HEK293 (cell line): Measurements from ENCODE around the gene CACNB2.

Experiments used
- CTCF ChIA-PET: fragments of 350-600 bp; formaldehyde crosslinking; extraction: SDS; loops from one replicate; lab custom pipeline; 2021; ENCODE audit warnings: antibody characterized with exemption; lab: Yijun Ruan, JAX
- POLR2A ChIA-PET: fragments of 300-600 bp; formaldehyde crosslinking; extraction: SDS; loops from one replicate; lab custom pipeline; 2020; ENCODE audit warnings: antibody characterized with exemption, inconsistent platforms; lab: Yijun Ruan, JAX
- H3K27ac ChIP-seq: fragments of 200-500 bp; sonication (Bioruptor generic); 2 replicates; pipeline ENCODE4 v1.5.1; 2014; ENCODE audit warnings: low read depth, low read length, control low read depth, inconsistent platforms; ENCODE audit errors: extremely low read depth
- H3K36me3 ChIP-seq, 2 experiments: fragments of 200-500 bp in 1 of 2; sonication (Bioruptor generic) in 1 of 2; 1 replicate in 1 of 2; 2 replicates in 1 of 2; pipeline ENCODE4 v1.5.1; 2014 to 2017; ENCODE audit warnings: inconsistent platforms in 2 of 2, low read length in 2 of 2; ENCODE audit not compliant: control insufficient read depth in 2 of 2, insufficient read depth in 1 of 2
- H3K4me1 ChIP-seq: fragments of 200-500 bp; sonication (Bioruptor generic); 2 replicates; pipeline ENCODE4 v1.5.1; 2014; ENCODE audit warnings: mild to moderate bottlenecking, low read length, inconsistent platforms; ENCODE audit not compliant: control insufficient read depth, insufficient read depth
- H3K4me3 ChIP-seq: 2 replicates; pipeline ENCODE4 v1.5.1; 2011; ENCODE audit warnings: low read depth, mild to moderate bottlenecking, control low read depth, low read length, moderate library complexity
- H3K9me3 ChIP-seq: fragments of 200-500 bp; sonication (Bioruptor generic); 2 replicates; pipeline ENCODE4 v1.5.1; 2014; ENCODE audit warnings: low read depth, low read length, inconsistent platforms; ENCODE audit not compliant: control insufficient read depth, insufficient read depth
- FEZF1 ChIP-seq: fragments of 450-650 bp; formaldehyde crosslinking; IDR thresholded peaks from 2 replicates; pipeline ENCODE4 v1.5.1; 2016; ENCODE audit warnings: missing biosample characterization, missing genetic modification characterization
- HOXA7 ChIP-seq: sonication (generic); formaldehyde crosslinking; IDR thresholded peaks from 2 replicates; pipeline ENCODE4 v1.8.1; 2022; ENCODE audit warnings: missing genetic modification reagents, borderline replicate concordance
- HOXD13 ChIP-seq: sonication (generic); formaldehyde crosslinking; IDR thresholded peaks from 2 replicates; pipeline ENCODE4 v1.8.0; 2022; ENCODE audit warnings: missing genetic modification reagents, borderline replicate concordance
- KLF1 ChIP-seq: fragments of 450-650 bp; formaldehyde crosslinking; IDR thresholded peaks from 2 replicates; pipeline ENCODE4 v1.5.1; 2016; ENCODE audit warnings: missing biosample characterization, missing genetic modification characterization
- KLF17 ChIP-seq: fragments of 450-650 bp; formaldehyde crosslinking; IDR thresholded peaks from 2 replicates; pipeline ENCODE4 v1.5.1; 2016; ENCODE audit warnings: missing biosample characterization, missing genetic modification characterization
- OSR2 ChIP-seq: fragments of 450-650 bp; formaldehyde crosslinking; IDR thresholded peaks from 2 replicates; pipeline ENCODE4 v1.5.1; 2016; ENCODE audit warnings: missing biosample characterization, missing genetic modification characterization
- PRDM1 ChIP-seq: fragments of 450-650 bp; formaldehyde crosslinking; IDR thresholded peaks from 2 replicates; pipeline ENCODE4; 2016; ENCODE audit warnings: missing biosample characterization, missing genetic modification characterization
- PRDM4 ChIP-seq: fragments of 450-650 bp; formaldehyde crosslinking; IDR thresholded peaks from 2 replicates; pipeline ENCODE4 v1.5.1; 2017; ENCODE audit warnings: missing biosample characterization, missing genetic modification characterization
- SCRT1 ChIP-seq: fragments of 450-650 bp; formaldehyde crosslinking; IDR thresholded peaks from 2 replicates; pipeline ENCODE4 v1.5.1; 2016; ENCODE audit warnings: missing biosample characterization, missing genetic modification characterization, borderline replicate concordance
- ZBTB1 ChIP-seq: fragments of 450-650 bp; formaldehyde crosslinking; IDR thresholded peaks from 2 replicates; pipeline ENCODE4 v1.5.1; 2016; ENCODE audit warnings: missing biosample characterization, missing genetic modification characterization
- ZBTB8A ChIP-seq: fragments of 450-650 bp; formaldehyde crosslinking; IDR thresholded peaks from 2 replicates; pipeline ENCODE4 v1.5.1; 2016; ENCODE audit warnings: missing biosample characterization, missing genetic modification characterization
- ZFP41 ChIP-seq: fragments of 450-650 bp; formaldehyde crosslinking; IDR thresholded peaks from 2 replicates; pipeline ENCODE4 v1.5.1; 2016; ENCODE audit warnings: missing biosample characterization, missing genetic modification characterization, borderline replicate concordance
- ZNF148 ChIP-seq: fragments of 450-650 bp; formaldehyde crosslinking; IDR thresholded peaks from 2 replicates; pipeline ENCODE4 v1.5.0; 2017; ENCODE audit warnings: missing biosample characterization, missing genetic modification characterization, borderline replicate concordance
- ZNF155 ChIP-seq: fragments of 450-650 bp; formaldehyde crosslinking; IDR thresholded peaks from 2 replicates; pipeline ENCODE4 v1.5.1; 2016; ENCODE audit warnings: missing biosample characterization, missing genetic modification characterization
- ZNF2 ChIP-seq: fragments of 450-650 bp; formaldehyde crosslinking; IDR thresholded peaks from 2 replicates; pipeline ENCODE4 v1.5.1; 2016; ENCODE audit warnings: missing biosample characterization, missing genetic modification characterization
- ZNF223 ChIP-seq: fragments of 450-650 bp; formaldehyde crosslinking; IDR thresholded peaks from 2 replicates; pipeline ENCODE4 v1.5.1; 2016; ENCODE audit warnings: missing biosample characterization, missing genetic modification characterization
- ZNF302 ChIP-seq: fragments of 450-650 bp; formaldehyde crosslinking; IDR thresholded peaks from 2 replicates; pipeline ENCODE4 v1.5.1; 2016; ENCODE audit warnings: missing biosample characterization, missing genetic modification characterization, low read depth
- ZNF354C ChIP-seq: fragments of 450-650 bp; formaldehyde crosslinking; IDR thresholded peaks from 2 replicates; pipeline ENCODE4 v1.5.1; 2016; ENCODE audit warnings: missing biosample characterization, missing genetic modification characterization, low read depth, borderline replicate concordance
- ZNF433 ChIP-seq: fragments of 450-650 bp; formaldehyde crosslinking; IDR thresholded peaks from 2 replicates; pipeline ENCODE4 v1.5.1; 2016; ENCODE audit warnings: missing biosample characterization, missing genetic modification characterization, low read depth
- ZNF449 ChIP-seq: fragments of 450-650 bp; formaldehyde crosslinking; IDR thresholded peaks from 2 replicates; pipeline ENCODE4 v1.5.1; 2017; ENCODE audit warnings: missing biosample characterization, mild to moderate bottlenecking, missing genetic modification characterization, moderate library complexity
- ZNF510 ChIP-seq: fragments of 450-650 bp; formaldehyde crosslinking; IDR thresholded peaks from 2 replicates; pipeline ENCODE4 v1.5.1; 2018; ENCODE audit warnings: mild to moderate bottlenecking, missing genetic modification characterization, missing biosample characterization; ENCODE audit not compliant: insufficient replicate concordance
- ZNF530 ChIP-seq: fragments of 450-650 bp; formaldehyde crosslinking; IDR thresholded peaks from 2 replicates; pipeline ENCODE4 v1.5.1; 2016; ENCODE audit warnings: low read depth, missing biosample characterization, missing genetic modification characterization
- ZNF621 ChIP-seq: fragments of 450-650 bp; formaldehyde crosslinking; IDR thresholded peaks from 2 replicates; pipeline ENCODE4 v1.5.1; 2017; ENCODE audit warnings: missing biosample characterization, missing genetic modification characterization
- ZNF629 ChIP-seq: fragments of 450-650 bp; formaldehyde crosslinking; IDR thresholded peaks from 2 replicates; pipeline ENCODE4 v1.5.1; 2017; ENCODE audit warnings: missing biosample characterization, missing genetic modification characterization
- ZNF658 ChIP-seq: fragments of 450-650 bp; formaldehyde crosslinking; IDR thresholded peaks from 2 replicates; pipeline ENCODE4; 2016; ENCODE audit warnings: missing biosample characterization, missing genetic modification characterization
- ZNF670 ChIP-seq: fragments of 450-650 bp; formaldehyde crosslinking; IDR thresholded peaks from 2 replicates; pipeline ENCODE4 v1.5.1; 2016; ENCODE audit warnings: missing biosample characterization, missing genetic modification characterization, low read depth
- ZNF777 ChIP-seq: fragments of 450-650 bp; formaldehyde crosslinking; IDR thresholded peaks from 2 replicates; pipeline ENCODE4 v1.5.1; 2017; ENCODE audit warnings: missing biosample characterization, missing genetic modification characterization, borderline replicate concordance
- ZSCAN16 ChIP-seq: fragments of 450-650 bp; formaldehyde crosslinking; IDR thresholded peaks from 2 replicates; pipeline ENCODE4 v1.5.1; 2016; ENCODE audit warnings: missing biosample characterization, missing genetic modification characterization

Gene CACNB2

DNA sequence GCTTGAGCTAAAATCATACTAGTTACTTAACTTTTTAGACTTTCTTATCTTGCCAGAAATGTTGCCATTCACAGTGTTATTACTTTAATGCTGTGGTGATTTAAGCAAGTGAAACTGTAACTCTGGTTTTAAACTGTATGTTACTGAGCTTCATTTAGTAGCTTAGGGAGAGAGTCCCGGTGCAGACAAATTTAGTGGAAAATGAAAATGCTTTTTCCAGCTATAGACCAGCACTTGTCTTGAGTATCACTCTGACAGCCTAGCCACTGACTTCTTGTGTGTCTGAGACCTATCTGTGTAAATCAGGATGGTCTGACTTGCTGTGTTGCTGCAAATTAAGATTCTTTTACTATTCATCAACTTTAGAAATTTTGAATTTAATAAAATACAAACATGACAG, 200.8 kb downstream of the CACNB2 start:
- no peak for TF ChIP-seq ZNF670 (tag by site-specific recombination)
- no peak for TF ChIP-seq SCRT1 (tag by site-specific recombination)
- no peak for TF ChIP-seq ZNF433
- no peak for TF ChIP-seq FEZF1
- TF ChIP-seq ZNF629 (tag by site-specific recombination): no peak
- no peak for TF ChIP-seq ZNF510 (tag by site-specific recombination)
- no peak for TF ChIP-seq ZNF2 (tag by site-specific recombination)
- no peak for TF ChIP-seq HOXA7 (CRISPR knock-in tag)
- no peak for TF ChIP-seq ZFP41 (tag by site-specific recombination)
- TF ChIP-seq ZNF302: no peak
- POLR2A ChIA-PET: no interaction called here
- CTCF ChIA-PET: no interaction called here

GRCh38 chr10:18343573-18343972, 203.3 kb downstream of the CACNB2 start:
- POLR2A ChIA-PET: no interaction called here
- H3K27ac ChIP-seq: no peak overlapping the region
- H3K4me3 ChIP-seq: no peak overlapping the region
- no peaks in the 10 kb centered on the region for H3K9me3 ChIP-seq
- H3K36me3 ChIP-seq: no peaks in the 10 kb centered on the region
- TF ChIP-seq HOXD13 (CRISPR knock-in tag): no peak
- no peak for TF ChIP-seq OSR2 (tag by site-specific recombination)
- no peak for TF ChIP-seq ZNF223 (tag by site-specific recombination)
- TF ChIP-seq KLF1: no peak
- TF ChIP-seq ZNF530 (tag by site-specific recombination): no peak
- no peak for TF ChIP-seq ZNF155 (tag by site-specific recombination)
- no peak for TF ChIP-seq ZNF148 (tag by site-specific recombination)
- TF ChIP-seq PRDM1 (tag by site-specific recombination): no peak
- TF ChIP-seq KLF17 (tag by site-specific recombination): no peak
- no peak for TF ChIP-seq ZNF302
- no peak for TF ChIP-seq ZSCAN16 (tag by site-specific recombination)
- TF ChIP-seq ZNF777 (tag by site-specific recombination): no peak
- no peak for TF ChIP-seq ZNF621 (tag by site-specific recombination)
- CTCF ChIA-PET: no interaction called here
- no peaks in the 10 kb centered on the region for H3K4me1 ChIP-seq

More for the DNA sequence above, 200.8 kb downstream of the CACNB2 start:
- H3K36me3 ChIP-seq: no peaks in the 10 kb centered on the region
- H3K27ac ChIP-seq: no peak overlapping the region
- H3K4me1 ChIP-seq: no peaks in the 10 kb centered on the region
- no peak overlapping the region for H3K4me3 ChIP-seq
- H3K9me3 ChIP-seq: no peaks in the 10 kb centered on the region

DNA sequence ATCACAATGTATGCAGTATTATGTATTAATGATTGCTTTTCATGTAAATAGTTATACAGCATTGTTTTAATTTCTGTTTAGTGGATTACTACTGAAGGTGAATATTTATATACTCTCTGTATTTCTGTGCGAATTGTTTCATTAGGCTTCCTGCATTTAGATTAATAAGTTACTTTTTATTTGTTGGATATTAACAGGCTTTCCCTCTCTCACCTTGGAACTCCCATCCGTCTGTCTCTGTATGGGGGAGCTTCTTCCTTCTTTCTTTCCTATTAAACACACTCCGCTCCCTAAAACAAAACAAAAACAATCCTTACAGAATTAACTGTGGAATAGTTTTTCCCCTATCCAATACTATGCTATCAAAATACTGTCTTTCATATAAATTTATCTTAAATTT, 205.1 kb downstream of the CACNB2 start:
- H3K36me3 ChIP-seq: no peaks in the 10 kb centered on the region
- ChIA-PET POLR2A (no interaction called here), CTCF (no interaction called here)
- no peak overlapping the region for H3K27ac ChIP-seq
- no peaks in the 10 kb centered on the region for H3K4me1 ChIP-seq
- no peaks in the 10 kb centered on the region for H3K9me3 ChIP-seq
- H3K4me3 ChIP-seq: no peak overlapping the region
- no peak for TF ChIP-seq KLF1
- no peak for TF ChIP-seq PRDM4 (tag by site-specific recombination)
- no peak for TF ChIP-seq ZNF777 (tag by site-specific recombination)
- TF ChIP-seq ZBTB8A (tag by site-specific recombination): no peak
- no peak for TF ChIP-seq ZNF354C (tag by site-specific recombination)
- no peak for TF ChIP-seq ZNF449 (tag by site-specific recombination)
- TF ChIP-seq ZNF658 (tag by site-specific recombination): no peak
- TF ChIP-seq ZBTB1 (tag by site-specific recombination): no peak
